Heart left ventricle (tissue), 16 donors: Measurements from ENCODE around the gene MFSD2A. TPM values are rescaled to one million over a fixed set of nuclear protein-coding genes. Genes with fewer than 3 reads are reported as not detected.

Experiments
- ATAC-seq, 4 donors: fragments of 200-7000 bp; cut with Tn5 transposase; one replicate each; pipeline ENCODE4 v1.9.1; 2020 to 2022; ENCODE audit warnings: moderate library complexity in 4 of 4, mild to moderate bottlenecking in 3 of 4, moderate number of reproducible peaks in 1 of 4
- DNase-seq, 5 donors: peaks; one replicate each; pipeline ENCODE4 v3.0.0-alpha.2; 2020
- H3K27ac ChIP-seq, 12 donors: fragments of 200-600 bp; sonication (generic) in 4 of 12; one replicate each; pipeline versions ENCODE4 v1.5.0 to v1.8.0; 2016 to 2022; ENCODE audit warnings: mild to moderate bottlenecking in 2 of 12
- H3K27me3 ChIP-seq, 9 donors: fragments of 200-600 bp; sonication (generic) in 2 of 9; one replicate each; pipeline versions ENCODE4 v1.5.1 to v1.8.0; 2016 to 2022; ENCODE audit warnings: mild to moderate bottlenecking in 3 of 9
- H3K36me3 ChIP-seq, 9 donors: fragments of 200-600 bp; sonication (generic) in 2 of 9; one replicate each; pipeline versions ENCODE4 v1.5.0 to v1.8.0; 2018 to 2022; ENCODE audit warnings: mild to moderate bottlenecking in 2 of 9
- H3K4me1 ChIP-seq, 12 donors: fragments of 200-600 bp; sonication (generic) in 4 of 12; one replicate each; pipeline versions ENCODE4 v1.5.0 to v1.8.0; 2016 to 2022; ENCODE audit warnings: mild to moderate bottlenecking in 3 of 12
- H3K4me3 ChIP-seq, 12 donors: fragments of 200-600 bp; sonication (generic) in 4 of 12; one replicate each; pipeline versions ENCODE4 v1.5.0 to v1.8.0; 2017 to 2022; ENCODE audit warnings: mild to moderate bottlenecking in 9 of 12, moderate library complexity in 4 of 12
- H3K9me3 ChIP-seq, 12 donors: fragments of 200-600 bp; sonication (generic) in 4 of 12; one replicate each; pipeline versions ENCODE4 v1.5.0 to v1.8.0; 2016 to 2022; ENCODE audit warnings: mild to moderate bottlenecking in 1 of 12
- CTCF ChIP-seq, 12 donors: fragments of 200-600 bp; sonication (generic) in 4 of 12; IDR thresholded peaks; one replicate each; pipeline versions ENCODE4 v1.5.0 to v1.8.0; 2018 to 2022; ENCODE audit warnings: antibody characterized with exemption in 12 of 12, mild to moderate bottlenecking in 5 of 12
- POLR2A ChIP-seq, 2 donors: fragments of 450-650 bp; IDR thresholded peaks; one replicate each; pipeline ENCODE4 v1.6.1; 2017; ENCODE audit warnings: antibody characterized with exemption in 2 of 2, mild to moderate bottlenecking in 2 of 2, moderate library complexity in 2 of 2
- WGBS, 4 donors: extraction: QIAGEN DNeasy Blood & Tissue Kit in 2 of 4; methylation state at CpG; one replicate each; pipeline versions ENCODE4 v1.1.5 to v1.1.7; 2013 to 2018; 5-methylcytosine and 5-hydroxymethylcytosine counted together
- intact Hi-C, 10 donors: fragments of 100-400 bp; cut with DNase I; formaldehyde crosslinking; loops; one replicate each; pipeline versions ENCODE4 v1.11.1 to v1.14.2; 2022
- polyA plus RNA-seq, 2 donors: library from polyadenylated mRNA; stranded (reverse); fragments of 200-250 nt; gene quantifications; one replicate each; pipeline ENCODE4 v1.2.3, GENCODE V29; 2013
- total RNA-seq, 9 donors: library from RNA; depleted of rRNA in 2 of 9; stranded (reverse); fragments of >200 nt in 2 of 9; fragmentation: NEBNext Ultra II Directional in 3 of 9; extraction: Animal tissue kit (Norgen Biotek cat#: 25700) in 3 of 9; gene quantifications; one replicate each; pipeline versions ENCODE4 v1.1.0 to v1.2.4, GENCODE V29; 2016 to 2023
- donor health status: ischemic (EF 13 %, LVEDD 7.1; RV severe dilation, severe dysfunction).
- donor health status: healthy with polysubstance abuse.
- donor health status: DM: no; HTN: yes; CAD: no.
- donor health status: DM: no; HTN: no; CAD: no.
- donor health status: ischemic (EF 25% LVEDD 6.9; RV normal size, moderate dysfunction).
- donor health status: ischemic (EF 25% LVEDD 5.7; RV mildly dilated, moderate dysfunction).
- donor health status: healthy.
- donor health status: DM: yes; HTN: yes; CAD: no.
- donor health status: ischemic (EF 35%, LVEDD 5.7; RV mildly dilated, moderate dysfunction).
- donor health status: nonischemic (EF 11% LVEDD 7.7; RV severe dilation, severe dysfunction).
- donor health status: DM: yes; HTN: yes; CAD: no.
- donor health status: PGD.
- donor health status: ischemic (EF 29% LVEDD 5.4; RV normal size, mild dysfunction).
- donor health status: nonischemic (EF 23%, LVEDD 6.1; RV moderate dilation, normal function).

Gene MFSD2A
- total and polyA plus RNA-seq, 11 donors: 0.11 to 12.7 (median 0.96) TPM

- H3K36me3 ChIP-seq: no peaks in the 10 kb centered on the region
- H3K4me3 ChIP-seq: no peak overlapping the region
- DNase-seq: no peak
- intact Hi-C loops: loop anchor here in 2 of 10 donors (10.0 kb wide), 1 partner anchor 58 kb away; no protein-coding TSS in a partner anchor
- H3K27me3 ChIP-seq: no peaks in the 10 kb centered on the region
- H3K9me3 ChIP-seq: no peaks in the 10 kb centered on the region
- WGBS, 4 donors: 83 to 92% (median 90%) methylated on average over 1 of the region's 1 CpG
- ATAC-seq: no peak
- H3K27ac ChIP-seq: no peak overlapping the region
- TF ChIP-seq POLR2A (IDR thresholded peaks at IDR 0.05) (no peak), CTCF (IDR thresholded peaks at IDR 0.05) (no peak)
- H3K4me1 ChIP-seq: peaks cover 0 to 3% (median 0%) of the 10 kb centered on the region in 12 donors
These were observed 22.3 kb downstream of the MFSD2A start for GRCh38 chr1:39977202-39977601.

GRCh38 chr1:39979654-39980053 lies 24.7 kb downstream of the MFSD2A start:
- Histone ChIP-seq H3K4me1 (no peaks in the 10 kb centered on the region), H3K9me3 (no peaks in the 10 kb centered on the region), H3K27me3 (no peaks in the 10 kb centered on the region), H3K36me3 (no peaks in the 10 kb centered on the region), H3K27ac (no peak overlapping the region), H3K4me3 (no peak overlapping the region)
- WGBS, 4 donors: 89 to 95% (median 93%) methylated on average over 4 of the region's 4 CpGs
- no peak for DNase-seq
- no peak for ATAC-seq
- no peak for TF ChIP-seq POLR2A (IDR thresholded peaks at IDR 0.05)
- no peak for TF ChIP-seq CTCF (IDR thresholded peaks at IDR 0.05)
- intact Hi-C loops: loop anchor here in 2 of 10 donors (10.0 kb wide), 1 partner anchor 55 kb away; no protein-coding TSS in a partner anchor

- WGBS, 4 donors: 83 to 89% (median 86%) methylated on average over 5 to 6 of the region's 6 CpGs
These were observed 25.8 kb downstream of the MFSD2A start for GRCh38 chr1:39980555-39981313.

More at GRCh38 chr1:39980555-39981313, 25.8 kb downstream of the MFSD2A start:
- TF ChIP-seq POLR2A (IDR thresholded peaks at IDR 0.05) (no peak), CTCF (IDR thresholded peaks at IDR 0.05) (no peak)
- no peak overlapping the region for H3K4me3 ChIP-seq
- H3K27me3 ChIP-seq: no peaks in the 10 kb centered on the region
- H3K4me1 ChIP-seq: no peaks in the 10 kb centered on the region
- no peaks in the 10 kb centered on the region for H3K36me3 ChIP-seq
- no peaks in the 10 kb centered on the region for H3K9me3 ChIP-seq
- DNase-seq (no peak), ATAC-seq (peak in 1 of 4 donors; percentile 20)
- intact Hi-C loops: no loop called here
- H3K27ac ChIP-seq: no peak overlapping the region
